Kidney (tissue), 14 donors: ENCODE measurements around the gene ACTG1. TPM values are rescaled to one million over a fixed set of nuclear protein-coding genes. Genes with fewer than 3 reads are reported as not detected.

ENCODE experiments used
- DNase-seq, 5 donors: peaks; one replicate each; pipeline ENCODE4 v3.0.0-alpha.2; 2013 to 2020
- FAIRE-seq: peaks from 2 replicates; lab custom pipeline; 2012; peaks lifted over from hg19 to GRCh38; lab: Jason Lieb, UNC
- H3K27ac ChIP-seq, 2 donors: one replicate each; pipeline ENCODE4 v1.7.0; 2013; ENCODE audit warnings: low read depth in 2 of 2, low read length in 2 of 2, inconsistent platforms in 1 of 2
- H3K27me3 ChIP-seq: one replicate; pipeline ENCODE4 v1.7.1; 2013; ENCODE audit warnings: low read length, inconsistent platforms; ENCODE audit not compliant: control insufficient read depth, insufficient read depth
- H3K36me3 ChIP-seq, 3 donors: one replicate each; pipeline versions ENCODE4 v1.7.0 to v1.7.1; 2013; ENCODE audit warnings: low read length in 3 of 3, control low read depth in 1 of 3, inconsistent platforms in 1 of 3; ENCODE audit not compliant: insufficient read depth in 3 of 3, control insufficient read depth in 2 of 3
- H3K4me1 ChIP-seq, 3 donors: one replicate each; pipeline versions ENCODE4 v1.7.0 to v1.7.1; 2013; ENCODE audit warnings: low read length in 3 of 3, inconsistent platforms in 1 of 3, low read depth in 1 of 3; ENCODE audit not compliant: control insufficient read depth in 2 of 3, insufficient read depth in 2 of 3
- H3K4me3 ChIP-seq, 3 donors: one replicate each; pipeline versions ENCODE4 v1.7.0 to v1.8.1; 2013; ENCODE audit warnings: low read length in 3 of 3, control low read depth in 1 of 3, inconsistent platforms in 1 of 3
- H3K9ac ChIP-seq, 3 donors: one replicate each; pipeline versions ENCODE4 v1.7.0 to v1.7.1; 2013; ENCODE audit warnings: low read length in 3 of 3, control low read depth in 1 of 3, inconsistent platforms in 1 of 3
- H3K9me3 ChIP-seq, 3 donors: one replicate each; pipeline versions ENCODE4 v1.7.0 to v1.7.1; 2013; ENCODE audit warnings: low read length in 3 of 3, control low read depth in 1 of 3, inconsistent platforms in 1 of 3; ENCODE audit not compliant: control insufficient read depth in 2 of 3, insufficient read depth in 1 of 3
- intact Hi-C: fragments of 100-400 bp; cut with DNase I; formaldehyde crosslinking; loops from one replicate; pipeline ENCODE4 v1.11.1; 2022
- polyA plus RNA-seq: library from polyadenylated mRNA; stranded (reverse); fragments of 350-450 nt; fragmentation: Illumina TruSeq; extraction: RNeasy Lipid Tissue Mini Kit (QIAGEN cat#74804); gene quantifications from one replicate; pipeline ENCODE4 v1.2.3, GENCODE V29; 2014; ENCODE audit warnings: low read depth, low replicate concordance; ENCODE audit not compliant: insufficient read depth
- total RNA-seq: library from RNA; stranded (reverse); fragmentation: NEBNext Ultra II Directional; extraction: Animal tissue kit (Norgen Biotek cat#: 25700); gene quantifications from one replicate; pipeline ENCODE4 v1.2.1, GENCODE V29; 2021
- TF ChIP-seq, protein P1 (sequence below): IDR thresholded peaks from 3 replicates; pipeline ENCODE4 v1.5.1; 2012; ENCODE audit warnings: mild to moderate bottlenecking, moderate library complexity, borderline replicate concordance; ENCODE audit not compliant: insufficient read depth; ENCODE audit errors: extremely low read depth
- donor health status: control.
- donor health status: control.
- donor health status: control.
- donor health status: control.
- donor health status: control.
- donor health status: DM: yes; HTN: yes; CAD: no.
- donor health status: Normal renal cell carcinoma (clear cell type).

Gene ACTG1
- total and polyA plus RNA-seq, 2 donors from 2014 or later = 1,350 to 2,632 TPM

GRCh38 chr17:81553616-81554181, 41.1 kb upstream of the ACTG1 start:
- TF ChIP-seq, protein P1, sequence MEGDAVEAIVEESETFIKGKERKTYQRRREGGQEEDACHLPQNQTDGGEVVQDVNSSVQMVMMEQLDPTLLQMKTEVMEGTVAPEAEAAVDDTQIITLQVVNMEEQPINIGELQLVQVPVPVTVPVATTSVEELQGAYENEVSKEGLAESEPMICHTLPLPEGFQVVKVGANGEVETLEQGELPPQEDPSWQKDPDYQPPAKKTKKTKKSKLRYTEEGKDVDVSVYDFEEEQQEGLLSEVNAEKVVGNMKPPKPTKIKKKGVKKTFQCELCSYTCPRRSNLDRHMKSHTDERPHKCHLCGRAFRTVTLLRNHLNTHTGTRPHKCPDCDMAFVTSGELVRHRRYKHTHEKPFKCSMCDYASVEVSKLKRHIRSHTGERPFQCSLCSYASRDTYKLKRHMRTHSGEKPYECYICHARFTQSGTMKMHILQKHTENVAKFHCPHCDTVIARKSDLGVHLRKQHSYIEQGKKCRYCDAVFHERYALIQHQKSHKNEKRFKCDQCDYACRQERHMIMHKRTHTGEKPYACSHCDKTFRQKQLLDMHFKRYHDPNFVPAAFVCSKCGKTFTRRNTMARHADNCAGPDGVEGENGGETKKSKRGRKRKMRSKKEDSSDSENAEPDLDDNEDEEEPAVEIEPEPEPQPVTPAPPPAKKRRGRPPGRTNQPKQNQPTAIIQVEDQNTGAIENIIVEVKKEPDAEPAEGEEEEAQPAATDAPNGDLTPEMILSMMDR = no peak
- H3K27me3 ChIP-seq = no peaks in the 10 kb centered on the region
- H3K4me3 ChIP-seq = peak overlapping the region; percentile 38 to 79 (median 75)
- intact Hi-C loops = no loop called here
- H3K9ac ChIP-seq = peak overlapping the region in 2 of 3 donors; percentile 27 to 44
- H3K4me1 ChIP-seq = peaks cover 0 to 20% (median 16%) of the 10 kb centered on the region in 3 donors
- H3K27ac ChIP-seq = peak overlapping the region; percentile 34 to 44
- H3K36me3 ChIP-seq = peaks cover 0 to 6% (median 5%) of the 10 kb centered on the region in 3 donors
- FAIRE-seq (no peak), DNase-seq (peak in 3 of 5 donors; percentile 50 to 83 (median 69))
- no peaks in the 10 kb centered on the region for H3K9me3 ChIP-seq

- Histone ChIP-seq H3K4me3 (peak overlapping the region; percentile 72 to 79 (median 75)), H3K27ac (peak overlapping the region; percentile 63 to 87), H3K9me3 (no peaks in the 10 kb centered on the region), H3K9ac (peak overlapping the region; percentile 33 to 65 (median 54)), H3K27me3 (no peaks in the 10 kb centered on the region), H3K4me1 (peaks cover 0 to 20% (median 16%) of the 10 kb centered on the region in 3 donors), H3K36me3 (peaks cover 0 to 4% (median under 1%) of the 10 kb centered on the region in 3 donors)
- FAIRE-seq (no peak), DNase-seq (peak; percentile 83 to 90 (median 87))
- intact Hi-C loops = no loop called here
- TF ChIP-seq, protein P1 = no peak
Observed at GRCh38 chr17:81553018-81553615, 40.5 kb upstream of the ACTG1 start.

- no peaks in the 10 kb centered on the region for H3K36me3 ChIP-seq
- no peaks in the 10 kb centered on the region for H3K9me3 ChIP-seq
- TF ChIP-seq, protein P1 = peak; percentile 4
- H3K4me3 ChIP-seq = peak within 1 kb of the TSS; percentile 72 to 79 (median 75)
- H3K9ac ChIP-seq = peak within 1 kb of the TSS; percentile 33 to 73 (median 54)
- intact Hi-C loops = no loop called here
- no peaks in the 10 kb centered on the region for H3K27me3 ChIP-seq
- FAIRE-seq (no peak), DNase-seq (peak; percentile 81 to 93 (median 89))
- peak within 1 kb of the TSS; percentile 63 to 87 for H3K27ac ChIP-seq
- peaks cover 0 to 20% (median 16%) of the 10 kb centered on the region in 3 donors for H3K4me1 ChIP-seq
Observed at GRCh38 chr17:81552244-81553017, 39.8 kb upstream of the ACTG1 start, which contains the start of gene FAAP100. TSS of gene FAAP100 (minus strand) at chr17:81552353. CDS start at chr17:81552330, 23 bp downstream.
